Left lung (tissue), 10 donors: Measurements from ENCODE around the gene U2AF1. TPM values are rescaled to one million over a fixed set of nuclear protein-coding genes. Genes with fewer than 3 reads are reported as not detected.
"Not testable (repeated sequence)": the region's sequence is repeated elsewhere in the genome, so short reads cannot be mapped to it uniquely, and the experiment has no call there.

Experiments used
- ATAC-seq: fragments of 200-7000 bp; cut with Tn5 transposase; one replicate; pipeline ENCODE4 v1.9.1; 2020; ENCODE audit warnings: moderate library complexity
- DNase-seq, 4 donors: peaks; one replicate each; pipeline ENCODE4 v3.0.0-alpha.2; 2013 to 2020
- H3K27ac ChIP-seq, 2 donors: fragments of 200-600 bp; sonication (generic) in 1 of 2; one replicate each; pipeline versions ENCODE4 v1.5.0 to v1.8.0; 2020 to 2021
- H3K27me3 ChIP-seq, 2 donors: fragments of 200-600 bp; sonication (generic) in 1 of 2; one replicate each; pipeline versions ENCODE4 v1.5.0 to v1.8.0; 2020 to 2021
- H3K36me3 ChIP-seq, 2 donors: fragments of 200-600 bp; sonication (generic) in 1 of 2; one replicate each; pipeline versions ENCODE4 v1.5.0 to v1.8.0; 2020 to 2021
- H3K4me1 ChIP-seq, 2 donors: fragments of 200-600 bp; one replicate each; pipeline ENCODE4 v1.8.0; 2021
- H3K4me3 ChIP-seq, 2 donors: fragments of 200-600 bp; sonication (generic) in 1 of 2; one replicate each; pipeline versions ENCODE4 v1.5.0 to v1.8.0; 2020 to 2021; ENCODE audit warnings: mild to moderate bottlenecking in 1 of 2
- H3K9me3 ChIP-seq, 2 donors: fragments of 200-600 bp; sonication (generic) in 1 of 2; one replicate each; pipeline versions ENCODE4 v1.5.0 to v1.8.0; 2020 to 2021
- intact Hi-C, 2 donors: fragments of 100-400 bp; cut with DNase I; formaldehyde crosslinking; loops; one replicate each; pipeline versions ENCODE4 v1.11.2 to v1.14.2; 2022
- polyA plus RNA-seq, 6 donors: library from polyadenylated mRNA; unstranded; fragments of 120-200 nt; gene quantifications; one replicate each; pipeline ENCODE4 v1.2.1, GENCODE V29; 2013; ENCODE audit not compliant: insufficient read length in 6 of 6
- total RNA-seq, 2 donors: library from RNA; stranded (reverse); fragmentation: NEBNext Ultra II Directional; extraction: Animal tissue kit (Norgen Biotek cat#: 25700); gene quantifications; one replicate each; pipeline ENCODE4 v1.2.1, GENCODE V29; 2021
- donor health status: DM: no; HTN: yes; CAD: no.
- donor health status: DM: no; HTN: no; CAD: no.

Gene U2AF1
- total and polyA plus RNA-seq, 8 donors: 26.4 to 89.4 (median 43.1) TPM

DNA sequence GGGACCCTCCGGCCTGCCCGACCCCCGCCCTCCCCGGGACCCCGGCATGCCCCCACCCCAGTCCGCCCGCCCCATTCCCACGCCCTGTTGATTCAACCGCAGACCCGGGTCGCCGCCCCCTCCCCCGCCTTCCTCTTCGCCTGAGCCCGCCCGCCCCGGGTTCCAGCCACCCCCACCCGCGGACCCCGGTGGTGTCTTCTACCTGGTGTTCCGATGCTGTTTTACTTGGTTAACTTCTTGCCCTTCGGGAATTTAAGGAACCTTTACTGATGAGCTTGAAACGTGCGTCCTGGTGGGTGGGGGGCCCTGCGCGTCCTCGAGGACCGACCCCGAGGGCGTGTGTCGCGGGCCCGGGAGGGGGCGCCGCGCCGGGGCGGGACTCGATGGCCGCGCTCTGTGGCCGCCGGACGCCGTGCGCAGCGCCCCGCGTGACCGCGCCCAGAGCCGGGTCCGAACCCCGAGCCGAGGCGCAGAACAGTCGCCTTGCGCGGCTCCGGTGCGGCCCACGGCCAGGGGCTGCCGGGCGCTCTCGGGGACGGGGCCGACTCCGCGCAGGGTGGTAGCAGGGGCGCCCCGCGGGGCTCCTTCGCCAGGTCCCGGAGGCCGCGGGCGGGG is 31.2 kb downstream of the U2AF1 start:
- H3K36me3 ChIP-seq, ATAC-seq, H3K27me3 ChIP-seq, H3K27ac ChIP-seq, intact Hi-C loops, H3K9me3 ChIP-seq, DNase-seq, H3K4me1 ChIP-seq, H3K4me3 ChIP-seq: not testable (repeated sequence)

DNA sequence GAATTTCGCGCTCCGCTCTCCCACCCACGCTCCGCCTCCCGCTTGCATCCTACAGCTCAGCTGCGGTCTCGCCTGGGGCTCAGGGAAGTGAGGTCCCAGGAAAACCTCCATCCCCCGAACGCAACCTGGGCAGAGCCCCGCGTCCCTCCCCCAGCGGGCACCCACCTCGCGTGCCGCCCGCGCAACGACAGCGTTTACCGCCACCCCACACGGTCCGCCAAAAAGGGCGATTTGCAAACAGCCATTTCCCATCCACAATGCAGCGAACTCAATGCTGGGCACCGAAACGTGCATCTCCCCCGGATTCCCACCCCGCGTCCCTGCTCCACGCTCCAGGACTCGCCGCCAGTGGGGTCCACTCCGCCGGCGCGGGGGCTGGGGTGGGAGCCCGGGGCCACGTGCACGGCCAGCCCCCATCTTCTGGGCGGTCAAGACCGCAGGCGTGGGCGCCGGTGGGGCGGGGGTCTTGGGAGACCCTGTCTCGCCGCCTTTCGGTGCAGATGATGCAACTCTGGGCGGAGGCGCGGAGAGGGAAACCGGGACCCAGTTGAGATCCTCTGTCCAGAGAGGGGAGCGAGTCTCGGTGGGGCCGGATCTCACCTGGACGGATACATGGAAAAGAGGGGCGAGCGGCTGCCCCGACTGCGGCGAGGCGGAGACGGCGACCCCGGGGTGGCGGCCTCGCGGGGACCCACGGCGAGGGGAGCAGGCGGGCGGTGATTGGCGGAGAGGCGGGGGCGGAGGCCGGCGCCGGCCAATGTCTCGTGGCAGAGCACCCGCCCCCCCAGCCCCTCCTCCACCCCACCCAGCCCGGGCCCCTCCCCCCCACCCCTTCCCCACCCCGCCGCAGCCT is 32.0 kb downstream of the U2AF1 start, which contains the start of gene CBS:
TSS of gene CBS (minus strand) at position 666 of the 853 bp plus-strand sequence. CDS start 3,642 bp downstream, outside the sequence.
- H3K27ac ChIP-seq, H3K4me3 ChIP-seq, H3K4me1 ChIP-seq, DNase-seq, H3K9me3 ChIP-seq, H3K27me3 ChIP-seq, intact Hi-C loops, H3K36me3 ChIP-seq: not testable (repeated sequence)
- peak; percentile 63 for ATAC-seq

- H3K9me3 ChIP-seq, H3K36me3 ChIP-seq, DNase-seq, intact Hi-C loops, H3K4me1 ChIP-seq, H3K27me3 ChIP-seq, H3K27ac ChIP-seq, H3K4me3 ChIP-seq: not testable (repeated sequence)
- peak; percentile 65 for ATAC-seq
Measured at GRCh38 chr21:43074401-43075169, 32.8 kb downstream of the U2AF1 start.

DNA sequence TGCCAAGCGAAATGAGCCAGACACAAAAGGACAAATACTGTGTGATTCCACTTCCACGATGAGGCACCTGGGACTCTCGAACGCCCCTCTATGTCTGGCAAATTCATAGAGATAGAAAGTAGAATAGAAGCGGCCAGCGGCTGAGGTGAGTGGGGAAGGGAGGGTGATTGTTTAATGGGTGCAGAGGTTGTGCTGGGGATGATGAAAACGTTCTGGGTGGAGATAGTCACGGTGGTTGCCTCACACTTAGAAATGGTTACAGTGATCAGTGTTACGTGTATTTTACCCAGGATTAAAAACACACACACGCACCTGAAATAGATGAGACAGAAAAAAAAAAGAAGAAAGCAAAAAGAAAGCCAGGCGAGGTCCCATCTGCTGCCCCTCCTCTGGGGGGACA is 34.6 kb downstream of the U2AF1 start:
- ATAC-seq, H3K4me3 ChIP-seq, intact Hi-C loops, H3K27ac ChIP-seq, DNase-seq, H3K9me3 ChIP-seq, H3K4me1 ChIP-seq, H3K27me3 ChIP-seq, H3K36me3 ChIP-seq: not testable (repeated sequence)

DNA sequence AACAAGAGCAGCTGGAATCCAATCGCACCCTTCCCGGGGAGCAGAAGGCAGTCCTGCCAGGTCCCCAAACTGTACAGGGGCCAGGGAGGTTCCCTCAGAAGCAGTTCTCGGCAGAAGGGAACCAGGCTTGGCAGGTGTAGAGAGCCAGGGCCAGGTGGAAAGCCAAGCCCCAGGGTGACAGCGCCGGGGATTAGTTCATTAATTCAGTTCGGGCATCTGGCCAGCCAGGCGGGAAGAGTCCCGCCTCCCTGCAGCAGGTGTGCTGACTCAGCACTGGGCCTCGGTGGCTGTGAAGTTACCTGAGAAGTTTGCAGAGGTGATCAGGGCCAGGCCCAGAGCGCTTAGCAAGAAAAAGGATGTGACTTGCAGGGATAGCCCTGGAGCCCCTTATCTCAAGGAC is 37.7 kb downstream of the U2AF1 start:
- H3K4me3 ChIP-seq, H3K27ac ChIP-seq, H3K27me3 ChIP-seq, H3K4me1 ChIP-seq, H3K36me3 ChIP-seq, intact Hi-C loops, ATAC-seq, DNase-seq, H3K9me3 ChIP-seq: not testable (repeated sequence)

- DNase-seq, intact Hi-C loops, H3K36me3 ChIP-seq, H3K27ac ChIP-seq, H3K27me3 ChIP-seq, H3K4me1 ChIP-seq, ATAC-seq, H3K4me3 ChIP-seq, H3K9me3 ChIP-seq: not testable (repeated sequence)
Measured at GRCh38 chr21:43068065-43068464, 39.3 kb downstream of the U2AF1 start.

GRCh38 chr21:43066690-43067089 is 40.7 kb downstream of the U2AF1 start:
- ATAC-seq, intact Hi-C loops, H3K4me3 ChIP-seq, H3K27ac ChIP-seq, DNase-seq, H3K9me3 ChIP-seq, H3K36me3 ChIP-seq, H3K27me3 ChIP-seq, H3K4me1 ChIP-seq: not testable (repeated sequence)

GRCh38 chr21:43065991-43066390 is 41.4 kb downstream of the U2AF1 start:
- H3K4me1 ChIP-seq, intact Hi-C loops, ATAC-seq, DNase-seq, H3K27ac ChIP-seq, H3K4me3 ChIP-seq, H3K27me3 ChIP-seq, H3K36me3 ChIP-seq, H3K9me3 ChIP-seq: not testable (repeated sequence)

GRCh38 chr21:43064265-43064917 is 43.0 kb downstream of the U2AF1 start:
- H3K27me3 ChIP-seq, H3K4me1 ChIP-seq, H3K27ac ChIP-seq, H3K9me3 ChIP-seq, H3K36me3 ChIP-seq, DNase-seq, intact Hi-C loops, ATAC-seq, H3K4me3 ChIP-seq: not testable (repeated sequence)

- intact Hi-C loops, H3K27me3 ChIP-seq, ATAC-seq, H3K27ac ChIP-seq, H3K36me3 ChIP-seq, H3K4me3 ChIP-seq, H3K4me1 ChIP-seq, H3K9me3 ChIP-seq, DNase-seq: not testable (repeated sequence)
Measured at GRCh38 chr21:43062955-43063664, 44.3 kb downstream of the U2AF1 start.

DNA sequence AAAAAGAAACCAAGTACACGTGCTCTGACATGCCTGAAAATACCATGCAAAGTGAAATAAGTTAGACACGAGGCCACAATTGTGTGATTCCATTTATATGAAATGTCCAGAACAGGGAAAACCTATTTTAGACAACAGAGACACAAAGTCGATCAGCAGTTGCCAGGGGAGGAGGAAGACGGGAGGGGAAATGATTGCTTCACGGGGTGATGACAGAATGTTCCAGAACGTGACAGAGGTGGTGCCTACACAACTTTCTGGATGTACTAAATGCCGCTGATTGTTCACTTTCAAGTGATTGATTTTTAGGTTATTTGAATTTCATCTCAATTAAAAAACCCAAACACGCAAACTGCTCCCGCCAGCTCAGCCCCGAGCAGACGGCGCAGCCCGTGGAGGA is 54.3 kb downstream of the U2AF1 start:
- not testable (repeated sequence) for ATAC-seq

More for the DNA sequence above, 54.3 kb downstream of the U2AF1 start:
- H3K27me3 ChIP-seq, DNase-seq, H3K4me1 ChIP-seq, H3K9me3 ChIP-seq, H3K36me3 ChIP-seq, H3K4me3 ChIP-seq, intact Hi-C loops, H3K27ac ChIP-seq: not testable (repeated sequence)
